HepG2 (cell line): ENCODE measurements around the gene GPD1. TPM values are rescaled to one million over a fixed set of nuclear protein-coding genes. Genes with fewer than 3 reads are reported as not detected.

Source experiments
- ATF1 ChIP-seq: IDR thresholded peaks from 2 replicates; pipeline ENCODE4 v1.6.1; 2016; ENCODE audit warnings: mild to moderate bottlenecking, control low read depth
- CREM ChIP-seq, 2 experiments: sonication (generic) in 1 of 2; formaldehyde crosslinking in 1 of 2; IDR thresholded peaks; 2 replicates each; pipeline versions ENCODE4 v1.4.0 to v1.6.1; 2016 to 2020; ENCODE audit warnings: antibody characterized with exemption in 1 of 2, mild to moderate bottlenecking in 1 of 2, missing genetic modification reagents in 1 of 2
- GATAD1 ChIP-seq: IDR thresholded peaks from 2 replicates; pipeline ENCODE4 v1.6.1; 2016; ENCODE audit warnings: missing genetic modification reagents, missing compliant biosample characterization
- HES4 ChIP-seq: sonication (generic); formaldehyde crosslinking; IDR thresholded peaks from 2 replicates; pipeline ENCODE4 v1.9.0; 2021; ENCODE audit warnings: mild to moderate bottlenecking, missing genetic modification reagents, borderline replicate concordance
- LCORL ChIP-seq, 2 experiments: fragments of 450-650 bp in 1 of 2; sonication (generic) in 1 of 2; formaldehyde crosslinking in 1 of 2; IDR thresholded peaks; 2 replicates each; pipeline versions ENCODE4 v1.5.0 to v1.6.1; 2017 to 2020; ENCODE audit warnings: antibody characterized with exemption in 1 of 2, missing genetic modification reagents in 1 of 2
- POLR2AphosphoS5 ChIP-seq: IDR thresholded peaks from 2 replicates; pipeline ENCODE4 v1.6.1; 2012; ENCODE audit warnings: low read depth, low read length
- RXRA ChIP-seq: sonication (generic); formaldehyde crosslinking; IDR thresholded peaks from 2 replicates; pipeline ENCODE4 v1.5.1; 2020; ENCODE audit warnings: missing genetic modification reagents
- ZNF343 ChIP-seq: sonication (generic); formaldehyde crosslinking; IDR thresholded peaks from 2 replicates; pipeline ENCODE4 v1.4.0; 2020; ENCODE audit warnings: mild to moderate bottlenecking, missing genetic modification reagents
- ZNF383 ChIP-seq: sonication (generic); formaldehyde crosslinking; IDR thresholded peaks from 2 replicates; pipeline ENCODE4 v1.4.0; 2020; ENCODE audit warnings: missing genetic modification reagents, mild to moderate bottlenecking, borderline replicate concordance
- ZNF547 ChIP-seq: sonication (generic); formaldehyde crosslinking; IDR thresholded peaks from 2 replicates; pipeline ENCODE4 v1.5.1; 2020; ENCODE audit warnings: mild to moderate bottlenecking, missing genetic modification reagents
- ZNF615 ChIP-seq: sonication (generic); formaldehyde crosslinking; IDR thresholded peaks from 2 replicates; pipeline ENCODE4 v1.5.0; 2020; ENCODE audit warnings: mild to moderate bottlenecking, missing genetic modification reagents, borderline replicate concordance
- ZNF768 ChIP-seq: sonication (generic); formaldehyde crosslinking; IDR thresholded peaks from 2 replicates; pipeline ENCODE4 v1.4.0; 2020; ENCODE audit warnings: missing genetic modification reagents
- polyA plus RNA-seq, 8 experiments: library from polyadenylated mRNA; depleted of rRNA in 3 of 8; stranded (reverse) in 7 of 8; unstranded in 1 of 8; fragments of >200 nt; fragmentation: Illumina TruSeq in 4 of 8; extraction: Trizol in 4 of 8; gene quantifications; 2 replicates each; pipeline versions ENCODE4 v1.2.1 to v1.2.3, GENCODE V29; 2011 to 2016; ENCODE audit warnings: low read depth in 4 of 8, missing spikeins in 1 of 8, mixed read lengths in 1 of 8; ENCODE audit not compliant: insufficient read depth in 1 of 8
- total RNA-seq, 5 experiments: library from RNA; depleted of rRNA; stranded (reverse); fragments of >200 nt; fragmentation: Illumina TruSeq; extraction: Trizol; gene quantifications; 2 replicates each; pipeline ENCODE4 v1.2.3, GENCODE V29; 2016; ENCODE audit warnings: low read depth in 1 of 5
- TF ChIP-seq, protein P1 (sequence below), 2 experiments: fragments of 450-650 bp in 1 of 2; sonication (generic) in 1 of 2; formaldehyde crosslinking in 1 of 2; IDR thresholded peaks; 2 replicates each; pipeline versions ENCODE4 v1.6.1 to v1.8.0; 2016 to 2022; ENCODE audit warnings: antibody characterized with exemption in 1 of 2, mild to moderate bottlenecking in 1 of 2, missing genetic modification reagents in 1 of 2
- TF ChIP-seq, protein P2 (sequence below): sonication (generic); formaldehyde crosslinking; IDR thresholded peaks from 2 replicates; pipeline ENCODE4 v1.8.1; 2023; ENCODE audit warnings: mild to moderate bottlenecking, moderate library complexity, missing genetic modification reagents
- TF ChIP-seq, protein P3 (sequence below), 2 experiments: sonication (generic) in 1 of 2; formaldehyde crosslinking in 1 of 2; IDR thresholded peaks; 2 replicates each; pipeline versions ENCODE4 v1.4.0 to v1.6.1; 2018 to 2020; ENCODE audit warnings: missing genetic modification reagents in 2 of 2, borderline replicate concordance in 1 of 2, low read depth in 1 of 2, mild to moderate bottlenecking in 1 of 2, missing biosample characterization in 1 of 2

The GPD1 gene
- total and polyA plus RNA-seq, 2 of the 13 experiments (the other 11 are each of a cell fraction or from before 2014, with no cell fraction given) = 3.7 to 30.6 TPM

DNA sequence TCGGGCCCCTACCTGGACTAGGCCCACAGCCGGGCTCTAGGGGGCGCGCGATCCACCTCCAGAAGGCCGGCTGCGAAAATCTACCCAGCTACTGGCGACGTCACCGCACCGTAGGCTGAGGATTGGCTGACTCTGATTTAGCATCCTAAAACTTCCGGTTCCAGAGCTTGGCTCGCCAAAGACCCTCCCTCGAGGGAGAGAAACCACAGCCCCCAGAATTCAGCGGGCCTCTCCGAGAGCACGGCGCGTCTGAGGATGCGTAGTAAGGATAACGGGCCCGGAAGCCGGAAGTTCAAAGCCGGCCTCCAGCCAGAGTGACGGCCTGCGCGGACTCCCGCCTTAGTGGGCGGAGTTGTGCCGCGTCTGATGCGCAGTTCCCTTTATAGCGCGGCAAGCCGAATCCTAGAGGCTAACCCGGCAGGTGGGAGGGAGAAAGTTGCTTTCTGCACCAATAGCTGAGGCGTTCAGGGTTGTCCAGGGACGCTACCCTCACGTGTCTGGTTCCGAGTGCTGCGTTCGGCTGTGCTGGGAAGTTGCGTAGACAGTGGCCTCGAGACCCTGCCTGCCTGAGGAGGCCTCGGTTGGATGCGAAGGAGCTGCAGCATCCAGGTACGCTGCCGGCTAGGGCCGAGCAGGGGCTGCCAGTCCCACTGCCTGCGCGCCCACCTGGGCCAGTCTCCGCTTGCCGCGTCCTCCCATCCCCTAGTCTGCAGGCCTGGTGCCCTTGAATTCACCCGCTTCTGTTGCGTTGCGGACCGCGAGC is 8.1 kb downstream of the GPD1 start, which contains the start of gene COX14 (continued):
- TF ChIP-seq ATF1 (CRISPR knock-in tag) (peak; percentile 98), ZNF343 (CRISPR knock-in tag) (0 out of 2 replicates have a peak, but pooled peaks have one; percentile 69), ZNF615 (CRISPR knock-in tag) (no peak), HES4 (CRISPR knock-in tag) (peak; percentile 93; the same call in 1 of the 2 replicates), RXRA (CRISPR knock-in tag) (peak; percentile 85), CREM (IDR thresholded peaks at IDR 0.05) (peak; percentile 97), CREM (CRISPR knock-in tag; IDR thresholded peaks at IDR 0.05) (peak; percentile 62; the same call in 1 of the 2 replicates), ZNF547 (peak; percentile 63), ZNF383 (CRISPR knock-in tag) (no peak), ZNF768 (CRISPR knock-in tag) (peak; percentile 55; the same call in 1 of the 2 replicates), LCORL (IDR thresholded peaks at IDR 0.05) (no peak), LCORL (CRISPR knock-in tag; IDR thresholded peaks at IDR 0.05) (peak; percentile 58; the same call in 1 of the 2 replicates), POLR2AphosphoS5 (peak; percentile 76), GATAD1 (CRISPR knock-in tag) (peak; percentile 79)
- TF ChIP-seq, protein P1, sequence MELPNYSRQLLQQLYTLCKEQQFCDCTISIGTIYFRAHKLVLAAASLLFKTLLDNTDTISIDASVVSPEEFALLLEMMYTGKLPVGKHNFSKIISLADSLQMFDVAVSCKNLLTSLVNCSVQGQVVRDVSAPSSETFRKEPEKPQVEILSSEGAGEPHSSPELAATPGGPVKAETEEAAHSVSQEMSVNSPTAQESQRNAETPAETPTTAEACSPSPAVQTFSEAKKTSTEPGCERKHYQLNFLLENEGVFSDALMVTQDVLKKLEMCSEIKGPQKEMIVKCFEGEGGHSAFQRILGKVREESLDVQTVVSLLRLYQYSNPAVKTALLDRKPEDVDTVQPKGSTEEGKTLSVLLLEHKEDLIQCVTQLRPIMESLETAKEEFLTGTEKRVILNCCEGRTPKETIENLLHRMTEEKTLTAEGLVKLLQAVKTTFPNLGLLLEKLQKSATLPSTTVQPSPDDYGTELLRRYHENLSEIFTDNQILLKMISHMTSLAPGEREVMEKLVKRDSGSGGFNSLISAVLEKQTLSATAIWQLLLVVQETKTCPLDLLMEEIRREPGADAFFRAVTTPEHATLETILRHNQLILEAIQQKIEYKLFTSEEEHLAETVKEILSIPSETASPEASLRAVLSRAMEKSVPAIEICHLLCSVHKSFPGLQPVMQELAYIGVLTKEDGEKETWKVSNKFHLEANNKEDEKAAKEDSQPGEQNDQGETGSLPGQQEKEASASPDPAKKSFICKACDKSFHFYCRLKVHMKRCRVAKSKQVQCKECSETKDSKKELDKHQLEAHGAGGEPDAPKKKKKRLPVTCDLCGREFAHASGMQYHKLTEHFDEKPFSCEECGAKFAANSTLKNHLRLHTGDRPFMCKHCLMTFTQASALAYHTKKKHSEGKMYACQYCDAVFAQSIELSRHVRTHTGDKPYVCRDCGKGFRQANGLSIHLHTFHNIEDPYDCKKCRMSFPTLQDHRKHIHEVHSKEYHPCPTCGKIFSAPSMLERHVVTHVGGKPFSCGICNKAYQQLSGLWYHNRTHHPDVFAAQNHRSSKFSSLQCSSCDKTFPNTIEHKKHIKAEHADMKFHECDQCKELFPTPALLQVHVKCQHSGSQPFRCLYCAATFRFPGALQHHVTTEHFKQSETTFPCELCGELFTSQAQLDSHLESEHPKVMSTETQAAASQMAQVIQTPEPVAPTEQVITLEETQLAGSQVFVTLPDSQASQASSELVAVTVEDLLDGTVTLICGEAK (IDR thresholded peaks at IDR 0.05) = peak; percentile 26; the same call in 1 of the 2 replicates
- TF ChIP-seq, protein P1 (CRISPR knock-in tag; IDR thresholded peaks at IDR 0.05) = 0 out of 2 replicates have a peak, but pooled peaks have one; percentile 19
- TF ChIP-seq, protein P2, sequence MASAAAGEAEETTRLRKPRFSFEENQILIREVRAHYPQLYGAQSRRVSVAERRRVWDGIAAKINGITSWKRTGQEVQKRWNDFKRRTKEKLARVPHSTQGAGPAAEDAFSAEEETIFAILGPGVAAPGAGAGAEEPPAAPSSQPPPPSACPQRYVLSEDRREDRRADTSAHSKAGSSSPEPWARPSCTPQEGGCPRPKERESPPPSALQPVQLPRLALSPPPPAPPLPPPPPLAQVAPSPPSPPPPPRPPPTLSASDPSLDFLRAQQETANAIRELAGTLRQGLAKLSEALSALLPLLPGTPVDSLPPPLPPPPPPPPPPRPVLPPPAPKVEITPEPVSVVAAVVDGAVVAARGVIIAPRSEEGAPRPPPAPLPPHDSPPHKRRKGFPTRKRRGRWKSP (CRISPR knock-in tag) = peak; percentile 36; the same call in 1 of the 2 replicates
- TF ChIP-seq, protein P3, sequence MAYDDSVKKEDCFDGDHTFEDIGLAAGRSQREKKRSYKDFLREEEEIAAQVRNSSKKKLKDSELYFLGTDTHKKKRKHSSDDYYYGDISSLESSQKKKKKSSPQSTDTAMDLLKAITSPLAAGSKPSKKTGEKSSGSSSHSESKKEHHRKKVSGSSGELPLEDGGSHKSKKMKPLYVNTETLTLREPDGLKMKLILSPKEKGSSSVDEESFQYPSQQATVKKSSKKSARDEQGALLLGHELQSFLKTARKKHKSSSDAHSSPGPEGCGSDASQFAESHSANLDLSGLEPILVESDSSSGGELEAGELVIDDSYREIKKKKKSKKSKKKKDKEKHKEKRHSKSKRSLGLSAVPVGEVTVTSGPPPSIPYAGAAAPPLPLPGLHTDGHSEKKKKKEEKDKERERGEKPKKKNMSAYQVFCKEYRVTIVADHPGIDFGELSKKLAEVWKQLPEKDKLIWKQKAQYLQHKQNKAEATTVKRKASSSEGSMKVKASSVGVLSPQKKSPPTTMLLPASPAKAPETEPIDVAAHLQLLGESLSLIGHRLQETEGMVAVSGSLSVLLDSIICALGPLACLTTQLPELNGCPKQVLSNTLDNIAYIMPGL (CRISPR knock-in tag; IDR thresholded peaks at IDR 0.05; ENCODE audit: borderline replicate concordance in 1 of 2, low read depth in 1 of 2) = peak; percentile 50 to 72; a peak in 3 of 4 replicates
